ENCODE measurements around the gene CABCOCO1.

Gene CABCOCO1

GRCh38 chr10:61787170-61787569 is 124.4 kb downstream of the CABCOCO1 start:
- TF ChIP-seq ZC3H10 (CRISPR knock-in tag; IDR thresholded peaks at IDR 0.05) (no peak), CSDC2 (CRISPR knock-in tag; IDR thresholded peaks at IDR 0.05) (no peak), ARNTL (CRISPR knock-in tag; IDR thresholded peaks at IDR 0.05; ENCODE audit: borderline replicate concordance, low read depth) (no peak), ESRRG (CRISPR knock-in tag; IDR thresholded peaks at IDR 0.05) (no peak), PPARA (CRISPR knock-in tag; IDR thresholded peaks at IDR 0.05; ENCODE audit: borderline replicate concordance) (no peak), ZFP30 (CRISPR knock-in tag; IDR thresholded peaks at IDR 0.05) (no peak), PATZ1 (CRISPR knock-in tag; IDR thresholded peaks at IDR 0.05; ENCODE audit: borderline replicate concordance) (no peak), ZFP3 (CRISPR knock-in tag; IDR thresholded peaks at IDR 0.05) (no peak)
- no peak for ATAC-seq

GRCh38 chr10:61789031-61789430 is 126.3 kb downstream of the CABCOCO1 start:
- no peak for ATAC-seq
- TF ChIP-seq ZNF8 (CRISPR knock-in tag; IDR thresholded peaks at IDR 0.05): no peak
- no peak for TF ChIP-seq ZC3H10 (CRISPR knock-in tag; IDR thresholded peaks at IDR 0.05)
- TF ChIP-seq CREB5 (CRISPR knock-in tag; IDR thresholded peaks at IDR 0.05; ENCODE audit: low read depth): no peak
- TF ChIP-seq POU6F1 (CRISPR knock-in tag; IDR thresholded peaks at IDR 0.05; ENCODE audit: borderline replicate concordance, low read depth): no peak
- no peak for TF ChIP-seq TOX (CRISPR knock-in tag; IDR thresholded peaks at IDR 0.05; ENCODE audit: borderline replicate concordance)
- TF ChIP-seq TSHZ2 (CRISPR knock-in tag; IDR thresholded peaks at IDR 0.05): no peak
- no peak for TF ChIP-seq ZNF70 (CRISPR knock-in tag; IDR thresholded peaks at IDR 0.05)
- TF ChIP-seq GLIS3 (CRISPR knock-in tag; IDR thresholded peaks at IDR 0.05): no peak

GRCh38 chr10:61791216-61791615 is 128.5 kb downstream of the CABCOCO1 start:
- peak; percentile 46; the same call in 2 of the 3 replicates for ATAC-seq
- no peak for TF ChIP-seq PPARA (CRISPR knock-in tag; IDR thresholded peaks at IDR 0.05; ENCODE audit: borderline replicate concordance)
- TF ChIP-seq ZNF8 (CRISPR knock-in tag; IDR thresholded peaks at IDR 0.05): no peak
- TF ChIP-seq ZFP30 (CRISPR knock-in tag; IDR thresholded peaks at IDR 0.05): no peak

GRCh38 chr10:61792097-61792716 is 129.5 kb downstream of the CABCOCO1 start:
- no peak for ATAC-seq
- TF ChIP-seq ZNF70 (CRISPR knock-in tag; IDR thresholded peaks at IDR 0.05): no peak
- TF ChIP-seq TCF4 (CRISPR knock-in tag; IDR thresholded peaks at IDR 0.05; ENCODE audit: borderline replicate concordance): no peak
- no peak for TF ChIP-seq ARNTL (CRISPR knock-in tag; IDR thresholded peaks at IDR 0.05; ENCODE audit: borderline replicate concordance, low read depth)
- TF ChIP-seq ZNF565 (CRISPR knock-in tag; conservative IDR thresholded peaks at IDR 0.05; ENCODE audit: low read depth): no peak

- no peak for ATAC-seq
Measured at GRCh38 chr10:61792921-61793320, 130.2 kb downstream of the CABCOCO1 start.

More at GRCh38 chr10:61792921-61793320, 130.2 kb downstream of the CABCOCO1 start:
- TF ChIP-seq OSR1 (CRISPR knock-in tag; IDR thresholded peaks at IDR 0.05) (no peak), ZFP30 (CRISPR knock-in tag; IDR thresholded peaks at IDR 0.05) (no peak), CREB5 (CRISPR knock-in tag; IDR thresholded peaks at IDR 0.05; ENCODE audit: low read depth) (no peak), ZC3H10 (CRISPR knock-in tag; IDR thresholded peaks at IDR 0.05) (no peak), POU6F1 (CRISPR knock-in tag; IDR thresholded peaks at IDR 0.05; ENCODE audit: borderline replicate concordance, low read depth) (no peak), ZNF565 (CRISPR knock-in tag; conservative IDR thresholded peaks at IDR 0.05; ENCODE audit: low read depth) (no peak), TSHZ2 (CRISPR knock-in tag; IDR thresholded peaks at IDR 0.05) (no peak), PPARA (CRISPR knock-in tag; IDR thresholded peaks at IDR 0.05; ENCODE audit: borderline replicate concordance) (no peak), TCF4 (CRISPR knock-in tag; IDR thresholded peaks at IDR 0.05; ENCODE audit: borderline replicate concordance) (no peak), ESRRG (CRISPR knock-in tag; IDR thresholded peaks at IDR 0.05) (no peak), ZNF70 (CRISPR knock-in tag; IDR thresholded peaks at IDR 0.05) (no peak)

All from SK-N-SH treated with all-trans-retinoic acid at 6 μM for 48 hours (cell line).